Medulla oblongata (tissue), 1 donor: ENCODE data around the gene C1orf226.

Experiments
- DNase-seq: peaks from one replicate; pipeline ENCODE4 v3.0.0-alpha.2; 2015; ENCODE audit errors: extremely low spot score

Gene C1orf226

GRCh38 chr1:162365284-162366020, 16.1 kb upstream of the C1orf226 start:
- no peak for DNase-seq

DNA sequence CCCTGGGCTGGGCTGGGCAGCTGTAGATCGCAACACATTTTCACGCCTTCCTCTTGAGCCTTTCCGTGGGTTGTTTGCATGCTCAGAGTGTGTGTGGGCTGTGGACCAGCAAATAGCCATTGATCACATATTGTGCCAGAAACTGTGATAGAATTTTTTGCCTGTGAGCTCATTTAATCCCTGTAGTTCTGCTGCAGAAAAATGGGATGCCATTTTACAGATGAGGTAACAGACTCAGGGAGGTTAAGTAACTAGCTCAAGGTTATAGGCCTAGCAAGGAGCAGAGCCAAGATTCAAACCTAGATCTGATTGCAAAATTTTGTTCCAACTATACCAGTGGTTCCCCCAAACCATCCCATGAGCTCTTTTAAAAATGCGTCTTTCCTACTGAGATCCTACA, 15.4 kb upstream of the C1orf226 start:
- no peak for DNase-seq

DNA sequence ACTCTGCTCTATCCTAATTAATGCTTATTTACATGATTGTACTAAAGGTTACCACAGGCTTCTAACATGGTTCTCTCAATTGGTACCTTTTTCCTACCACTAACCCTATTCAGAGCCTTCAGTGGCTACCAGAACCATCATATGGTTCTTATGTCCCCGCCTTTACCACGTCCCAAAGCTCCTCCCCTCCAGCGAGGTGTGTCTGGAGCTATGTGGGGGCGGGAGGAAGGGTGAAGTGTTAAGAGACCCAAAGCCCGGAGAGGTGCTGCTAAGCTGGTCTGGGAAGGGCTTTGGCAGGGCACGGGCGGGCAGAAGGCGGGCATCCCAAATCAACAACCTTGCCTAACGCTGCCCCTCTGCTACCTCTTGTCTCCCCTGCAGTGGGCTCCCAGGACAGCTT, 14.9 kb upstream of the C1orf226 start:
- DNase-seq: no peak

GRCh38 chr1:162367073-162367472, 14.5 kb upstream of the C1orf226 start:
- no peak for DNase-seq

DNA sequence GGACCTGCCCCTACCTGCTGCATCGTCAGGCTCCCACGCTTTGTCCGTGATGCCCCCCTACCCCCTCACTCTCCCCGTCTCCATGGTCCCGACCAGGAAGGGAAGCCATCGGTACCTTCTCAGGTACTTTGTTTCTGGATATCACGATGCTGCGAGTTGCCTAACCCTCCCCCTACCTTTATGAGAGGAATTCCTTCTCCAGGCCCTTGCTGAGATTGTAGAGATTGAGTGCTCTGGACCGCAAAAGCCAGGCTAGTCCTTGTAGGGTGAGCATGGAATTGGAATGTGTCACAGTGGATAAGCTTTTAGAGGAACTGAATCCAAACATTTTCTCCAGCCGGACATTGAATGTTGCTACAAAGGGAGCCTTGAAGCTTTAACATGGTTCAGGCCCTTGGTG, 13.8 kb upstream of the C1orf226 start:
- no peak for DNase-seq

GRCh38 chr1:162368451-162368850, 13.1 kb upstream of the C1orf226 start:
- no peak for DNase-seq

DNA sequence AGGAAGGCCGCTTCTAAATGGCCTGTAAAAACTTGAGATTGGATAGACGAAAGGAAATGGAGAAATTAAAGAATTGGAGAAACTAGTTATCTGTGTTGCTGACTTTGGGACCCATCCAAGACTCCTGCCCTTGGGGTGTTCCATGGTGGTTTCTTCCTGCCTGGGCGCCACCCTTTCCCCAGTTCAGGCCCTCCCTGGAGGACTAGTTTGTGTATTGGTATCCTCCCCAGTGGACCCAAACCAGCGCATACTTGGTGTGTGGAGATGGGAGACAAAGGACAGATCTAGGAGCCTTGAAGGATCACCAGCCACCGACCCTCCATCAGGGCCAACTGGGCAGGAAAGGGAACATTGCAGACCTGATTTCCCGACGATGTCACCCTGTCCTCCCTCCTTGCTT, 12.0 kb upstream of the C1orf226 start:
- no peak for DNase-seq

- no peak for DNase-seq
These were observed 11.4 kb upstream of the C1orf226 start for GRCh38 chr1:162370161-162370560.

DNA sequence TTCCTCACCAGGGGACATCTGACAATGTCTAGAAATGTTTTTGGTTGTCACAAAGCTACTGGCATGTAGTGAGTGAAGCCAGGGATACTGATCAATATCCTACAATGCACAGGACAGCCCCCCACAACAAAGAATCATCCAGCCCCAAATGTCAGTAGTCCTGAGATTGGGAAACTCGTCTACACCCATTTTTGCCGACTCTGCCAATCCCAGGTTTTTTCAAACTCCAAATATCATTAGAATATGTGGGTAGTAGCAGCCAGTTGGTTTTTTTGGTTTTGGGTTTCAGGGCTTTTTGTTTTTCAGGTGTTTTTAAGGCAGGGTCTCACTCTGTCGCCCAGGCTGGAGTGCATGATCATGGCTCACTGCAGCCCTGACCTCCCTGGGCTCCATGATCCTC, 10.8 kb upstream of the C1orf226 start:
- DNase-seq: no peak

DNA sequence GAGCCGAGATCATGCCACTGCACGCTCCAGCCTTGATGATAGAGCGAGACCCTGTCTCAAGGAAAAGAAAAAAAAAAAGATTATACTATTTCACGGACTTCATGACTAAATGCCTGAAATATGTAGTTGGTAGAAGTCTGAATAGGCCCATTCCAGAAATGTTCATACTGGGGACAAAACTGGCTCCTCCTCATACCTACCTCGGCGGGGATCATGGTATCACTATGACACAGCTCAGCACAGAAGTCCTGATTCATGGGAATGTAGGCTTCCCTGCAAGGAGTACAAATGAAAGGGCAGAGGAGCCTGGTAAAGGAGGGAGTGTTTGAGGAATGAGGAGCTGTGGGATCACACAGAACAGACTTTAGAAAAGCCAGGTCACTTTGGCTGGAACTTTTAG, 9.9 kb upstream of the C1orf226 start:
- no peak for DNase-seq

- DNase-seq: no peak
These were observed 9.1 kb upstream of the C1orf226 start for GRCh38 chr1:162372159-162373071.

- DNase-seq: no peak
These were observed 8.5 kb upstream of the C1orf226 start for GRCh38 chr1:162373072-162373427.

DNA sequence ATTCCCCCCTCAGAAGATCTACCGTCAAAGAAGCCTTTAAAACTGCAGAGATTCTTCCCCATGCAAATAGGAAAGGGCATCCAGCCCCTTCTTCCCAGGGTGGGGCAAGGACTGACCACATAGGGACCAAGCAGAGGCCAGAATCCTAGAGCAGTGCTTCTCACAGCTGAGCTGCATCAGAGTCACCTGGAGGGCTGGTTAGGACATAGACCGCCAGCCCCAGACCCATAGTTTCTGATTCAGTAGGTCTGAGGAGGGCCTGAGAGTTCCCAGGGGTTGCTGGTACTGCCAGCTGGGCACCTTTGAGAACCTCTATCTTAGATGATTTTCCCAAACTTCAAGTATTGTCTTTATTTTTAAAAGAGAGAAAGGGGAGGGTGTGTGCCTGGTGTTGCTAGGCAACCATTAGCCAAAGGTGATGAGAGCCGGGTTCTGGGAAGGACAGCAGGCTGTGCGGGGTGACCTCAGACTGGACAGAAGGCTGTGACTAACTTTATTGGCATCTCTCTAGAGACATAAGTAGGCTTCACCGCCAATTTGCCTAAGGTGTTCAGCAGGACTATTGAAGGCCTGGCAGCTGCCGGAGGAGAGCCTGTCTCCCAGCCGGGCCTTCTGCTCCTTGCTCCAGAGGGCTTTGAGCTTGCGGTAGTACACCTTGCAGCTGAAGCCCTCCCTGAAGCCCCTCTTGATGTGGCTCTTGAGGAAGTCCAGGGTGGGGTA, 7.8 kb upstream of the C1orf226 start:
- DNase-seq: no peak

DNA sequence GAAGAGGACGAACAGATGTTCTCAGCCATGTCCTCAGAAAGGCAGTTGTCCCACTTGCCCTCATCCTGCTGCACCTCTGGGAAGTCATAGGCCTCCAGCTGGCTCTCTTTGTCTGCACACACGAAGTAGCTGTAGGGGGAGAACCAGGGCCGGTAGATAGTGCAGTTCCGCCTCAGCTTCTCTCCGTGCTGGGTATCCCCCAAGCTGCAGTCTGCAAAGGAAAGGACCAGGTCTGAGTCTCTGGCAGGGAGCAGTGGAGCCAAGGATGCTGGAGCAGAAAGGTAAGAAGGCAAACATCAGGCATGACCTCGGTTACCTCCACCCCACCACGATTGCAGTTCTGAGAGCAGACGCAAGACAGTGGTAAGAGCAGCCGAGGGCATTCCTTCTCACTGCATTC, 7.1 kb upstream of the C1orf226 start:
- no peak for DNase-seq

GRCh38 chr1:162375463-162375862, 6.1 kb upstream of the C1orf226 start:
- no peak for DNase-seq

GRCh38 chr1:162376691-162377090, 4.8 kb upstream of the C1orf226 start, which contains the start of gene SPATA46:
SPATA46 (minus strand) TSS chr1:162376854; CDS start chr1:162376790, 64 bp downstream.
- DNase-seq: no peak

- DNase-seq: no peak
These were observed 1.3 kb upstream of the C1orf226 start for GRCh38 chr1:162380061-162380846.

DNA sequence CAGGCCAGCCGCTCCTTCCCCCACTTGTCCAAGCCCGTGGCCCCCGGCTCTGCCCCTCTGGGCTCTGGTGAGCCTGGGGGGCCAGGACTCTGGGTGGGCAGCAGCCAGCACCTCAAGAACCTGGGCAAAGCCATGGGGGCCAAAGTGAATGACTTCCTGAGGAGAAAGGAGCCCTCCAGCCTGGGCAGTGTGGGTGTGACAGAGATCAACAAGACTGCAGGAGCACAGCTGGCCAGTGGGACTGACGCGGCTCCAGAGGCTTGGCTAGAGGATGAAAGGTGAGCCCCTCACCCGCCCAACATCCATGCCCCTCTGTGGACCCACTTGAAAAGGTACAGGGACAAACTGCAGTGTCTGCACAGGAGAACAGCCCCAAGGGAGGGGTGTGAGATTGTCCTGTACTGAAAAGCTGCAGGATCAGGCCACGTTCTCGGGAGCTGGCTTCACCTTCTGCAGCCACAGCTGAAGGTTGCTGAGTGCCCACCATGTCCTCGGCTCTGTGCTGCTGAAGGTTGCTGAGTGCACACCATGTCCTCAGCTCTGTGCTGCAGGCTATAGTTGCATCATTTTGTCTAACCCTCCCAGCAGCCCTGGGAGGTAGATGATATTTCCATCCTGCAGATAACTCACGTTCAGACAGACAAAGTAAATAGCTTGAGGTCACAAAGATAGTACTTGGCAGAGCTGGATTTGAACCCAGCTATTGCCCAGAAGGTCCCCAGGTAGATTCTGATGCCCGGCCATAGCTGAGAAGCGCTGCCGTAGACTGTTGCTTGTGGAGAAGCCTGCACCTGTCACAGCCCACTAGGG, 618 bp downstream of the C1orf226 start:
- DNase-seq: no peak

GRCh38 chr1:162383091-162383490, 1.6 kb downstream of the C1orf226 start:
- no peak for DNase-seq

DNA sequence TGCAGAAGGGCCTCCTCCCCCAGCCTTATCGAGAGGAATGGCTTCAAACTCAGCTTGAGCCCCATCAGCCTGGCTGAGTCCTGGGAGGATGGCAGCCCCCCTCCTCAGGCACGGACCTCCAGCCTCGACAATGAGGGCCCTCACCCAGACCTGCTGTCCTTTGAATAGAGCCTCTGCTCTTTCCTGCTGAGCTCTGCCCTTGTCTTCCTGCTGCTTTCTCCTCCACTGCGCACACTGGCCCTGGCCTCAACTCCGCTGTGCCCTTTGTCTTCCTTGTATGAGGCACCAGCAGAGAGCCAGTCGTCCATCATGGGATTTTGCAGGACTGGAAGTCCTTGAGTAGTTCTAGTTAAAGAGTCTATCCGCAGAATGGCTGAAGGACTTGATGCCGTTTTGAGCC, 2.0 kb downstream of the C1orf226 start:
- DNase-seq: no peak

GRCh38 chr1:162384116-162384515, 2.6 kb downstream of the C1orf226 start:
- no peak for DNase-seq
